HepG2 (cell line): ENCODE data around the gene SOBP. TPM values are rescaled to one million over a fixed set of nuclear protein-coding genes. Genes with fewer than 3 reads are reported as not detected.
A peak's percentile ranks its signal among the peaks of the same experiment; 100 is the strongest.

Experiments used
- ATM ChIP-seq: fragments of 450-650 bp; IDR thresholded peaks from 2 replicates; pipeline ENCODE4 v1.7.1; 2017; ENCODE audit warnings: mild to moderate bottlenecking, borderline replicate concordance
- HDAC2 ChIP-seq: sonication (generic); formaldehyde crosslinking; IDR thresholded peaks from 2 replicates; pipeline ENCODE4 v1.4.0; 2020; ENCODE audit warnings: missing genetic modification reagents
- HNF4G ChIP-seq, 2 experiments: sonication (generic) in 1 of 2; formaldehyde crosslinking in 1 of 2; IDR thresholded peaks; 2 replicates each; pipeline versions ENCODE4 v1.4.0 to v1.6.1; 2011 to 2020; ENCODE audit warnings: borderline replicate concordance in 2 of 2, low read depth in 2 of 2, mild to moderate bottlenecking in 2 of 2, low read length in 1 of 2, missing genetic modification reagents in 1 of 2, moderate library complexity in 1 of 2
- RFXANK ChIP-seq: IDR thresholded peaks from 2 replicates; pipeline ENCODE4 v1.6.1; 2016
- SATB2 ChIP-seq: sonication (generic); formaldehyde crosslinking; IDR thresholded peaks from 2 replicates; pipeline ENCODE4 v1.5.0; 2020; ENCODE audit warnings: missing genetic modification reagents
- ZC3H4 ChIP-seq: sonication (generic); formaldehyde crosslinking; IDR thresholded peaks from 2 replicates; pipeline ENCODE4 v1.4.0; 2020; ENCODE audit warnings: missing genetic modification reagents, borderline replicate concordance
- ZNF407 ChIP-seq: sonication (generic); formaldehyde crosslinking; IDR thresholded peaks from one replicate; pipeline ENCODE4 v1.5.1; 2020; ENCODE audit warnings: mild to moderate bottlenecking, missing genetic modification reagents; ENCODE audit errors: not compliant biosample characterization
- ZNF607 ChIP-seq: sonication (generic); formaldehyde crosslinking; IDR thresholded peaks from 2 replicates; pipeline ENCODE4 v1.5.1; 2020; ENCODE audit warnings: missing genetic modification reagents, mild to moderate bottlenecking, borderline replicate concordance
- ZNF788 ChIP-seq: sonication (generic); formaldehyde crosslinking; IDR thresholded peaks from 2 replicates; pipeline ENCODE4 v1.5.0; 2020; ENCODE audit warnings: mild to moderate bottlenecking, missing genetic modification reagents, borderline replicate concordance
- polyA plus RNA-seq, 8 experiments: library from polyadenylated mRNA; depleted of rRNA in 3 of 8; stranded (reverse) in 7 of 8; unstranded in 1 of 8; fragments of >200 nt; fragmentation: Illumina TruSeq in 4 of 8; extraction: Trizol in 4 of 8; gene quantifications; 2 replicates each; pipeline versions ENCODE4 v1.2.1 to v1.2.3, GENCODE V29; 2011 to 2016; ENCODE audit warnings: low read depth in 4 of 8, missing spikeins in 1 of 8, mixed read lengths in 1 of 8; ENCODE audit not compliant: insufficient read depth in 1 of 8
- total RNA-seq, 5 experiments: library from RNA; depleted of rRNA; stranded (reverse); fragments of >200 nt; fragmentation: Illumina TruSeq; extraction: Trizol; gene quantifications; 2 replicates each; pipeline ENCODE4 v1.2.3, GENCODE V29; 2016; ENCODE audit warnings: low read depth in 1 of 5
- TF ChIP-seq, protein P1 (sequence below): sonication (generic); formaldehyde crosslinking; IDR thresholded peaks from 2 replicates; pipeline ENCODE4 v1.9.0; 2021; ENCODE audit warnings: mild to moderate bottlenecking, missing genetic modification reagents

The SOBP gene
- total and polyA plus RNA-seq, 2 of the 13 experiments (the other 11 are each of a cell fraction or from before 2014, with no cell fraction given): 1.5 to 6.9 TPM

- TF ChIP-seq ZC3H4 (CRISPR knock-in tag) (no peak), ATM (no peak), SATB2 (no peak), ZNF407 (CRISPR knock-in tag) (no peak), HNF4G (IDR thresholded peaks at IDR 0.05; ENCODE audit: borderline replicate concordance, low read depth, low read length) (no peak), HNF4G (CRISPR knock-in tag; IDR thresholded peaks at IDR 0.05; ENCODE audit: borderline replicate concordance, low read depth) (no peak), ZNF788 (CRISPR knock-in tag) (peak; percentile 37; the same call in 1 of the 2 replicates), HDAC2 (CRISPR knock-in tag) (peak; percentile 95), ZNF607 (CRISPR knock-in tag) (0 out of 2 replicates have a peak, but pooled peaks have one; percentile 44), RFXANK (CRISPR knock-in tag) (no peak)
- TF ChIP-seq, protein P1, sequence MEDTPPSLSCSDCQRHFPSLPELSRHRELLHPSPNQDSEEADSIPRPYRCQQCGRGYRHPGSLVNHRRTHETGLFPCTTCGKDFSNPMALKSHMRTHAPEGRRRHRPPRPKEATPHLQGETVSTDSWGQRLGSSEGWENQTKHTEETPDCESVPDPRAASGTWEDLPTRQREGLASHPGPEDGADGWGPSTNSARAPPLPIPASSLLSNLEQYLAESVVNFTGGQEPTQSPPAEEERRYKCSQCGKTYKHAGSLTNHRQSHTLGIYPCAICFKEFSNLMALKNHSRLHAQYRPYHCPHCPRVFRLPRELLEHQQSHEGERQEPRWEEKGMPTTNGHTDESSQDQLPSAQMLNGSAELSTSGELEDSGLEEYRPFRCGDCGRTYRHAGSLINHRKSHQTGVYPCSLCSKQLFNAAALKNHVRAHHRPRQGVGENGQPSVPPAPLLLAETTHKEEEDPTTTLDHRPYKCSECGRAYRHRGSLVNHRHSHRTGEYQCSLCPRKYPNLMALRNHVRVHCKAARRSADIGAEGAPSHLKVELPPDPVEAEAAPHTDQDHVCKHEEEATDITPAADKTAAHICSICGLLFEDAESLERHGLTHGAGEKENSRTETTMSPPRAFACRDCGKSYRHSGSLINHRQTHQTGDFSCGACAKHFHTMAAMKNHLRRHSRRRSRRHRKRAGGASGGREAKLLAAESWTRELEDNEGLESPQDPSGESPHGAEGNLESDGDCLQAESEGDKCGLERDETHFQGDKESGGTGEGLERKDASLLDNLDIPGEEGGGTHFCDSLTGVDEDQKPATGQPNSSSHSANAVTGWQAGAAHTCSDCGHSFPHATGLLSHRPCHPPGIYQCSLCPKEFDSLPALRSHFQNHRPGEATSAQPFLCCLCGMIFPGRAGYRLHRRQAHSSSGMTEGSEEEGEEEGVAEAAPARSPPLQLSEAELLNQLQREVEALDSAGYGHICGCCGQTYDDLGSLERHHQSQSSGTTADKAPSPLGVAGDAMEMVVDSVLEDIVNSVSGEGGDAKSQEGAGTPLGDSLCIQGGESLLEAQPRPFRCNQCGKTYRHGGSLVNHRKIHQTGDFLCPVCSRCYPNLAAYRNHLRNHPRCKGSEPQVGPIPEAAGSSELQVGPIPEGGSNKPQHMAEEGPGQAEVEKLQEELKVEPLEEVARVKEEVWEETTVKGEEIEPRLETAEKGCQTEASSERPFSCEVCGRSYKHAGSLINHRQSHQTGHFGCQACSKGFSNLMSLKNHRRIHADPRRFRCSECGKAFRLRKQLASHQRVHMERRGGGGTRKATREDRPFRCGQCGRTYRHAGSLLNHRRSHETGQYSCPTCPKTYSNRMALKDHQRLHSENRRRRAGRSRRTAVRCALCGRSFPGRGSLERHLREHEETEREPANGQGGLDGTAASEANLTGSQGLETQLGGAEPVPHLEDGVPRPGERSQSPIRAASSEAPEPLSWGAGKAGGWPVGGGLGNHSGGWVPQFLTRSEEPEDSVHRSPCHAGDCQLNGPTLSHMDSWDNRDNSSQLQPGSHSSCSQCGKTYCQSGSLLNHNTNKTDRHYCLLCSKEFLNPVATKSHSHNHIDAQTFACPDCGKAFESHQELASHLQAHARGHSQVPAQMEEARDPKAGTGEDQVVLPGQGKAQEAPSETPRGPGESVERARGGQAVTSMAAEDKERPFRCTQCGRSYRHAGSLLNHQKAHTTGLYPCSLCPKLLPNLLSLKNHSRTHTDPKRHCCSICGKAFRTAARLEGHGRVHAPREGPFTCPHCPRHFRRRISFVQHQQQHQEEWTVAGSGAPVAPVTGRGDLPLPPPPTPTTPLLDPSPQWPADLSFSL (CRISPR knock-in tag): peak; percentile 84
Measured at GRCh38 chr6:107493158-107494057, 3.5 kb downstream of the SOBP start (continued).
